ENCODE results near the gene POLRMT. TPM values are rescaled to one million over a fixed set of nuclear protein-coding genes. Genes with fewer than 3 reads are reported as not detected.
"Not testable (repeated sequence)": the region's sequence is repeated elsewhere in the genome, so short reads cannot be mapped to it uniquely, and the experiment has no call there.

The POLRMT gene
- total and polyA plus RNA-seq, 8 donors = 18.5 to 196 (median 80.9) TPM

- WGBS, 5 donors = 90 to 99% (median 93%) methylated on average over 18 to 24 of the region's 24 CpGs
- Histone ChIP-seq H3K36me3 (peaks cover 47 to 99% (median 97%) of the 10 kb centered on the region in 4 donors), H3K4me3 (no peak overlapping the region), H3K27ac (no peak overlapping the region), H3K27me3 (peaks cover 0 to 6% (median 1%) of the 10 kb centered on the region in 3 donors), H3K9me3 (no peaks in the 10 kb centered on the region), H3K4me1 (peaks cover 0 to 6% (median 1%) of the 10 kb centered on the region in 4 donors)
- intact Hi-C loops (cut with DNase I; ENCODE audit: low total_unique reads) = no loop called here
- TF ChIP-seq POLR2AphosphoS5 (IDR thresholded peaks at IDR 0.05) (no peak), CTCF (IDR thresholded peaks at IDR 0.05) (no peak), EP300 (IDR thresholded peaks at IDR 0.05) (no peak), POLR2A (IDR thresholded peaks at IDR 0.05) (no peak)
- DNase-seq = no peak
These were observed 11.5 kb downstream of the POLRMT start for GRCh38 chr19:621819-622218.

- DNase-seq; H3K9me3 ChIP-seq; intact Hi-C loops (cut with DNase I; ENCODE audit: low total_unique reads); H3K27ac ChIP-seq; H3K4me3 ChIP-seq: not testable (repeated sequence)
- Histone ChIP-seq H3K27me3 (peaks cover 0 to 12% (median 7%) of the 10 kb centered on the region in 3 donors), H3K36me3 (peaks cover 48 to 96% (median 95%) of the 10 kb centered on the region in 4 donors), H3K4me1 (peaks cover 0 to 12% (median 7%) of the 10 kb centered on the region in 4 donors)
- WGBS, 5 donors = 95 to 97% (median 96%) methylated on average over 29 to 48 of the region's 48 CpGs
These were observed 12.1 kb downstream of the POLRMT start for GRCh38 chr19:621191-621590.

- H3K9me3 ChIP-seq = no peaks in the 10 kb centered on the region
- peaks cover 0 to 16% (median 9%) of the 10 kb centered on the region in 4 donors for H3K4me1 ChIP-seq
- H3K27me3 ChIP-seq = peaks cover 0 to 18% (median 7%) of the 10 kb centered on the region in 3 donors
- no peak for TF ChIP-seq CTCF (IDR thresholded peaks at IDR 0.05)
- WGBS, 5 donors = 94 to 96% (median 94%) methylated on average over 36 to 51 of the region's 51 CpGs
- DNase-seq = no peak
- intact Hi-C loops (cut with DNase I; ENCODE audit: low total_unique reads) = no loop called here
- no peak overlapping the region for H3K4me3 ChIP-seq
- H3K36me3 ChIP-seq = peaks cover 47 to 87% (median 86%) of the 10 kb centered on the region in 4 donors
- H3K27ac ChIP-seq = no peak overlapping the region
These were observed 13.0 kb downstream of the POLRMT start for GRCh38 chr19:620166-620862.

- Histone ChIP-seq H3K27me3 (peaks cover 0 to 21% (median 7%) of the 10 kb centered on the region in 3 donors), H3K27ac (no peak overlapping the region), H3K4me1 (peaks cover 0 to 16% (median 9%) of the 10 kb centered on the region in 4 donors), H3K9me3 (no peaks in the 10 kb centered on the region), H3K4me3 (no peak overlapping the region), H3K36me3 (peaks cover 40 to 79% (median 78%) of the 10 kb centered on the region in 4 donors)
- TF ChIP-seq POLR2A (IDR thresholded peaks at IDR 0.05) (no peak), CTCF (IDR thresholded peaks at IDR 0.05) (no peak), EP300 (IDR thresholded peaks at IDR 0.05) (no peak), POLR2AphosphoS5 (IDR thresholded peaks at IDR 0.05) (no peak)
- DNase-seq = no peak
- WGBS, 5 donors = 89 to 96% (median 95%) methylated on average over 23 to 47 of the region's 47 CpGs
- intact Hi-C loops (cut with DNase I; ENCODE audit: low total_unique reads) = no loop called here
These were observed 13.9 kb downstream of the POLRMT start for GRCh38 chr19:619286-620002.

All from stomach (tissue), 9 donors.